OCI-LY7 (cell line): ENCODE data around the gene GNAZ.

Experiments
- CTCF ChIP-seq: fragments of 200-600 bp; sonication (generic); conservative IDR thresholded peaks from 2 replicates; pipeline ENCODE4 v1.5.1; 2014; ENCODE audit warnings: mild to moderate bottlenecking, antibody characterized with exemption, low read length, moderate library complexity, mixed read lengths
- EZH2phosphoT487 ChIP-seq: fragments of 200-600 bp; sonication (generic); IDR thresholded peaks from 2 replicates; pipeline ENCODE4 v1.6.1; 2018; ENCODE audit warnings: low read depth, borderline replicate concordance, mild to moderate bottlenecking, mixed run types, antibody characterized with exemption, low read length, moderate library complexity, mixed read lengths

- TF ChIP-seq CTCF (no peak), EZH2phosphoT487 (no peak)
Measured at GRCh38 chr22:23164091-23164490, 93.8 kb downstream of the GNAZ start.
